NCI-H128 (cell line): Measurements from ENCODE around the gene ZNF436.
"Not testable (repeated sequence)": the region's sequence is repeated elsewhere in the genome, so short reads cannot be mapped to it uniquely, and the experiment has no call there.

Experiments used
- DNase-seq: peaks from one replicate; lab custom pipeline; 2025; ENCODE audit not compliant: unreplicated experiment; lab: John Stamatoyannopoulos, UW

ZNF436 gene

GRCh38 chr1:23322770-23323169, 46.9 kb downstream of the ZNF436 start:
- DNase-seq, result no peak

- DNase-seq, result not testable (repeated sequence)
Measured at GRCh38 chr1:23310280-23310679, 59.4 kb downstream of the ZNF436 start.
